ENCODE measurements around the gene MBNL3. TPM values are rescaled to one million over a fixed set of nuclear protein-coding genes. Genes with fewer than 3 reads are reported as not detected.

MBNL3 gene
- total RNA-seq, 1 experiment from 2014 or later = 2.6 TPM

- Histone ChIP-seq H3K14ac (ENCODE audit: insufficient read depth, low read length) (no peak overlapping the region), H4K5ac (ENCODE audit: insufficient read length, low read depth, low read length) (no peak overlapping the region), H2BK120ac (ENCODE audit: low read depth, low read length, poor library complexity, severe bottlenecking) (no peak overlapping the region), H2BK5ac (ENCODE audit: insufficient read length, low read length) (no peak overlapping the region), H3K23ac (ENCODE audit: insufficient read length, low read depth, low read length) (no peak overlapping the region), H4K20me1 (ENCODE audit: control insufficient read depth, insufficient read depth, insufficient read length) (no peaks in the 10 kb centered on the region), H3K4me2 (ENCODE audit: insufficient read depth, insufficient read length, low read length) (no peak overlapping the region), H3K79me1 (ENCODE audit: insufficient read depth, low read depth, low read length, poor library complexity, severe bottlenecking) (no peaks in the 10 kb centered on the region), H3K9me3 (ENCODE audit: control insufficient read depth, low read depth, low read length) (no peaks in the 10 kb centered on the region), H4K8ac (replicated peaks; ENCODE audit: insufficient read length, low read depth, low read length) (no peak overlapping the region), H2BK15ac (ENCODE audit: low read depth, low read length) (no peak overlapping the region), H3T11ph (ENCODE audit: low read length) (no peak overlapping the region), H4K91ac (ENCODE audit: insufficient read length, low read depth, low read length) (no peak overlapping the region), H3K4me1 (ENCODE audit: insufficient read depth, low read length) (no peaks in the 10 kb centered on the region), H3K4ac (ENCODE audit: low read depth, low read length) (no peak overlapping the region), H3K79me2 (ENCODE audit: insufficient read depth, low read length) (no peaks in the 10 kb centered on the region), H3K23me2 (ENCODE audit: insufficient read length, low read depth, low read length, poor library complexity, severe bottlenecking) (no peaks in the 10 kb centered on the region), H2BK12ac (ENCODE audit: insufficient read length, low read depth, low read length) (no peak overlapping the region), H2AK5ac (ENCODE audit: insufficient read length, low read length) (no peak overlapping the region), H3K56ac (ENCODE audit: insufficient read length, low read depth, low read length) (no peak overlapping the region), H2BK20ac (ENCODE audit: low read depth, low read length, poor library complexity, severe bottlenecking) (no peak overlapping the region), H3K27ac (ENCODE audit: insufficient read length, low read depth, low read length) (no peak overlapping the region), H2AFZ (ENCODE audit: low read length) (no peak overlapping the region), H3K27me3 (ENCODE audit: insufficient read depth, low read length) (no peaks in the 10 kb centered on the region), H3K9ac (ENCODE audit: extremely low read depth, insufficient read length, low read length) (no peak overlapping the region), H3K18ac (ENCODE audit: insufficient read length, low read depth, low read length) (no peak overlapping the region)
- Mint-ChIP-seq H3K27me3 (ENCODE audit: low read depth) (peaks cover 3% of the 10 kb centered on the region; the same call in 1 of the 2 replicates), H3K4me1 (peaks cover 0 to 3% of the 10 kb centered on the region in 2 experiments; a peak in 1 of 4 replicates), H3K27ac (no peak overlapping the region), H3K4me3 (no peak overlapping the region), H3K9me3 (peaks cover 13 to 17% of the 10 kb centered on the region in 2 experiments), H3K36me3 (ENCODE audit: insufficient read depth in 1 of 3, low read depth in 3 of 3) (peaks cover 1 to 19% (median 2%) of the 10 kb centered on the region in 3 experiments; a peak in 4 of 7 replicates)
- TF ChIP-seq, protein P1, sequence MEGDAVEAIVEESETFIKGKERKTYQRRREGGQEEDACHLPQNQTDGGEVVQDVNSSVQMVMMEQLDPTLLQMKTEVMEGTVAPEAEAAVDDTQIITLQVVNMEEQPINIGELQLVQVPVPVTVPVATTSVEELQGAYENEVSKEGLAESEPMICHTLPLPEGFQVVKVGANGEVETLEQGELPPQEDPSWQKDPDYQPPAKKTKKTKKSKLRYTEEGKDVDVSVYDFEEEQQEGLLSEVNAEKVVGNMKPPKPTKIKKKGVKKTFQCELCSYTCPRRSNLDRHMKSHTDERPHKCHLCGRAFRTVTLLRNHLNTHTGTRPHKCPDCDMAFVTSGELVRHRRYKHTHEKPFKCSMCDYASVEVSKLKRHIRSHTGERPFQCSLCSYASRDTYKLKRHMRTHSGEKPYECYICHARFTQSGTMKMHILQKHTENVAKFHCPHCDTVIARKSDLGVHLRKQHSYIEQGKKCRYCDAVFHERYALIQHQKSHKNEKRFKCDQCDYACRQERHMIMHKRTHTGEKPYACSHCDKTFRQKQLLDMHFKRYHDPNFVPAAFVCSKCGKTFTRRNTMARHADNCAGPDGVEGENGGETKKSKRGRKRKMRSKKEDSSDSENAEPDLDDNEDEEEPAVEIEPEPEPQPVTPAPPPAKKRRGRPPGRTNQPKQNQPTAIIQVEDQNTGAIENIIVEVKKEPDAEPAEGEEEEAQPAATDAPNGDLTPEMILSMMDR (conservative IDR thresholded peaks at IDR 0.05) = no peak
- DNase-seq = no peak
- whole genome bisulfite sequencing (ENCODE audit: extremely low coverage, insufficient read length, low lambda C conversion rate) = no CpG with 5 or more reads among the region's 2 CpGs
Measured at GRCh38 chrX:132442691-132443090, 46.1 kb downstream of the MBNL3 start.
